HG02623 (cell line): ENCODE data around the gene RPL36A.

Experiments
- ATAC-seq: cut with Tn5 transposase; IDR thresholded peaks from one replicate; pipeline ENCODE4 v1.9.1; 2021; ENCODE audit warnings: moderate library complexity; ENCODE audit not compliant: unreplicated experiment

RPL36A gene

GRCh38 chrX:101391831-101392230, 1.0 kb downstream of the RPL36A start:
- no peak for ATAC-seq

GRCh38 chrX:101393530-101394305, 2.9 kb downstream of the RPL36A start:
- no peak for ATAC-seq

- no peak for ATAC-seq
Observed at GRCh38 chrX:101394372-101394771, 3.6 kb downstream of the RPL36A start.

DNA sequence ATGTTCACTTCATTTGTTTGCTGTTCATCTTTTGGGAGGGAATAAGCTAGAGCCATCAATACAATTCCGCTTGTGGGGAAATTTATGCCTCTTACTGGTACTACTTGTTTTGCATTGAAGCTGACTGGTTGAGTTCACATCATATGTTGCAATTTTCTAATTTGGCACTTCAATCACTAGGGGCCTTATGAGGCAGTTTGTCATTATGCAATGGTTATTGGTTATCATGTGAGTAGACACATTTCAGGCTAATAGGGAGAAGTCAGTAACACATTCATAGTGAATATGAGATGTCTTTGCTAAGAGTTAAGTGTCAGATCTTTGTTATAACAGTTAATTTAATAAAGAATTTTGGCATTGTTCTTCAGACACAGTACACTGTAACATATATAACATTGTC, 5.0 kb downstream of the RPL36A start:
- no peak for ATAC-seq

DNA sequence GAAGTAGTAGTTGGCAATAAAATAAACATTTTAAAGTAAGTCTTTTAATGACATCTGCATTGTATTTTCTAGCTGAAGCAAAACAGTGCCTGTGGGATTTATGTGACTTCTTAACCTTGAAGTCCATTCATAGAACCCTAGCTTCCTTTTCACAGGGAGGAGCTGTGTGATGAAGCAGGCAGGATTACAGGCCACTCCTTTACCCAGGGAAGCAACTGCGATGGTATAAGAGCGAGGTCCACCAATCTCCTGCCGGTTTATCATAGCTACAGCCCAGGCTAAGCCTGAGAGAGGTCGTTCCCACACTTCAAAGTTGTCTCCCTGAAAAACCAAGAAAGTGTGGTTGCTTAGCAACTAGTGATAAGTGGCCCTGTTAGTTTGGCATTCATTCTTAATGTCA, 7.0 kb downstream of the RPL36A start:
- ATAC-seq: no peak

GRCh38 chrX:101398694-101399093, 7.9 kb downstream of the RPL36A start:
- ATAC-seq: no peak

DNA sequence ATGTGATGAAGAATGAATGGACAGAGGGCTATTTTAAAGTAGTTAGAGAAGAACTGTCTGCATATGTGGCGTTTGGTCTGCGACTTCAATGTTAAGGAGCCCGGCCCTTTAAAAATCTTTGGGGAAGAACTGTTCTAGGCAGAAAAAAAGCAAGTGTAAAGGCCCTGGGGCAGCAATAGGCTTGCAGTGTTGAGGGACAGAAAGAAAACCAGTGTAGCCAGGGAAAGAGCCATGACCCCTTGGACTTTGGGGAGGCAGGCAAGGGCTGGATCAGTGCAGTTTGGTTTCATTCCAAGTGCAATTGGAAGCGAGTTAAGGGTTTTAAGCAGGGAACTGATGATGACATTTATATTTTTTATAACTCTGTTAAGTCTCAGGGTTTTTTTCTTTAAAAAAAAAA, 9.0 kb downstream of the RPL36A start:
- no peak for ATAC-seq

DNA sequence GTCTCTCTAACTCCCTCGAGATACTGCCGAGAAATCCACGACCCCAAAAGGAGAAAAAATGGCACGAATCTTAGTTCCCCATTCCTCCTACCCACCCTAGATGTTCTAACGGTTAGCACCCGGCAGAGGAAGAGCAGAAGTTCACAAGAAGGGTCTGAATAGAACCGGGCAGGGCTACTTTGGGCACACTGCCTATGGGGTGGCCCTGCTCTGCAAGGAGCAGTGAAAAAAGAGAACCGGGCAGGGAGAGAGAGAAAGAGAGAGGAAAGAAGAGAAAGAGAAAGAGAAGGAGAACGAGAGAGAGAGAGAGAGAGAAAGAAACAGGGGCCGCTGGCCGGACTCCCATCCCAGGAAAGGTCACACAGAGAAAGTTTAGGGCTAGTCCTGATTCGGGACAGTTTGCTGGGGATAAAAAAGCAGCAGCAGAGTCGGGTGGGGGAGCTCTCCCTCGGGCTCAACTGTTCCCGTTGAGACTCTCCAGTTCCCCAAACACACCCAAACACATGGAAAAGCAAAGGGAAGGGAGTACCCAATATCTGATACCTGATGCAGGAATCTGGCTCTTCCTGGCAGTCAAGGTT, 16.4 kb downstream of the RPL36A start:
- ATAC-seq: no peak

- peak; percentile 95 for ATAC-seq
Observed at GRCh38 chrX:101407748-101408531, 17.1 kb downstream of the RPL36A start, which contains the start of the genes GLA and HNRNPH2. Gene GLA, minus strand, starts transcription at chrX:101407925. Its CDS starts 22 bp downstream, at chrX:101407903. Gene HNRNPH2, plus strand, starts transcription at chrX:101408222. Its CDS starts 3,767 bp downstream, at chrX:101411989.

- peak; percentile 29 for ATAC-seq
Observed at GRCh38 chrX:101408532-101408841, 17.7 kb downstream of the RPL36A start.

DNA sequence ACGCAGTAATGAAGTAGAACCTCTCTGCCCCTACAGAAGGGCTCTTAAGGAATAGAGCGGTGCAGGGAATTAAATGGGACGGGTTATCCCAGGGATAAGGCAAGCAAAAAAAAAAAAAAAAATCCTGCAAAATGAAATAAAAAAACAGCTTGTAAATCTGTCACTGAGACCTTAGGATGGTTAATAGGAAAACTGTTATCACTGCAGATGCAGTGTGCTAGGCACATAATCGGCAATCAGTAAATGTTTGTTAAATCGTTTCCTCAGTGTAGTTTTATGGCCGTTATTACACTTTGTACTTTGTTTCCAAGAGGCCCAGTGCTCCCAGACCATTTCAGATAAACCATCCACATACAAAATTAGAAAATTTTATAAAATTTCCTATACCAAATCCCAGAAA, 18.2 kb downstream of the RPL36A start:
- no peak for ATAC-seq

- no peak for ATAC-seq
Observed at GRCh38 chrX:101410461-101410860, 19.6 kb downstream of the RPL36A start.

DNA sequence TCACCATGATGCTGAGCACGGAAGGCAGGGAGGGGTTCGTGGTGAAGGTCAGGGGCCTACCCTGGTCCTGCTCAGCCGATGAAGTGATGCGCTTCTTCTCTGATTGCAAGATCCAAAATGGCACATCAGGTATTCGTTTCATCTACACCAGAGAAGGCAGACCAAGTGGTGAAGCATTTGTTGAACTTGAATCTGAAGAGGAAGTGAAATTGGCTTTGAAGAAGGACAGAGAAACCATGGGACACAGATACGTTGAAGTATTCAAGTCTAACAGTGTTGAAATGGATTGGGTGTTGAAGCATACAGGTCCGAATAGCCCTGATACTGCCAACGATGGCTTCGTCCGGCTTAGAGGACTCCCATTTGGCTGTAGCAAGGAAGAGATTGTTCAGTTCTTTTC, 21.2 kb downstream of the RPL36A start:
- ATAC-seq: no peak

DNA sequence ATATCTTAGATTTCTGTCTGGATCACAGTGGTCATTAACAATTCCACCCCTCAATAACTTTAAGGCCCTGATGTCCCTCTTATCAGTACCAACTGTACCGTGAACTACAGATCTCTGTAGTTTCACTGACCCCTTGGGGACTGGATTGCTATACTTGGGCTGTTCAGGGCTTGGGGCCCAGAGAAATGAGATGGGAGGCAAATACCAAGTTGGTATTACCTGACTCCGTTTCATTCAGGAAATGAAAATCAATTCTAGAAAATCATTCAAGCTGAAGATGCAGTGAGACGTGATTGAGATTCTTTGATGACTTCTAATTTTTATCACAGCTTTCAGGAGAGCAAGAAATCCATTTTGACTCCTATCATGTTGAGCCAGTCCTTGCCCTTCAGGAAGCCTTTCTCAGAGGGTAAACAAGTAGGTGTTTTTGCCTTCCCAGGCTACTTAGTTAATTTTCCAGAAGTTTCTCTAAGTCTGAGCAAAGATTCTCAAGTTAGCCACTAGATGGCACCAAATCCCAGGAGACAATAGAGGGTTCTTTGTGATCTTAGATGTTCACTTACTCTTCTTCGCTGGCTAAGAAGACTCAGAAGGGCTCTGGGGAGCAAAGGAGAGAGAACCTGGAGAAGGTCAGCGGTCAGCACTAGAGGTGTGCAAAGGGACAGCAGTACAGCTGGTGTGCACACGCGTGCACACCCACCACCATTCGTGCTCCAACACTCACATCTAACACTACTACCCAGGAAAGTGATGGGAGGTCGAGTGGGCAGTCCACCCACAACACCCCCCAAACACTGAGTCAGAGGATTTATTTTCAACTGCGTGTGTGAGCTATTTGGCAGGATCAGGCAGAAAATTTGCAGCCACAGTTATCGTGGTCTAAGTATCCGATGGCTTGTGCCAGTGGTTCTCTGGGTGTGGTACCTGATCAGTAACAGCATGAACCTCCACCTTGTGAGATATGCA, 24.7 kb downstream of the RPL36A start:
- ATAC-seq: peak; percentile 55

DNA sequence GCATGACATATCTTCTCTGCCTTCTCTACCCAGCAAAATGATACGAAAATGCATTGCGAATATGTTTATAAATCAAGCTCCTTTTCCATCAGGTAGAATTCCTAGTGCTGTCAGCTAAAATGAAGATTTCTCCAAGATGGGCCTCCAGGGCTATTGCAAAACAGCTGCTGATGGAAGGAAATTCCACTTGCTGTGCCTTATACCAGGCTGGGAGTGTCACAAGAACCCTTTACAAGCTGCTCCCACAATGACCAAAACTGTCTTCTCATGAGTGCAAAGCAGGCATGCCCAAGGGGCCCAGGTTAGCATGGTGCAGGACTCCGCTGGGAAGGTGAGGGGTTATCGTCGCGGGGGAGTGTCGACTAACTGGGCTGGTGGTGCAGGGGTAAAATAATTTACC, 25.9 kb downstream of the RPL36A start:
- no peak for ATAC-seq

GRCh38 chrX:101417190-101417589, 26.4 kb downstream of the RPL36A start:
- ATAC-seq: no peak

DNA sequence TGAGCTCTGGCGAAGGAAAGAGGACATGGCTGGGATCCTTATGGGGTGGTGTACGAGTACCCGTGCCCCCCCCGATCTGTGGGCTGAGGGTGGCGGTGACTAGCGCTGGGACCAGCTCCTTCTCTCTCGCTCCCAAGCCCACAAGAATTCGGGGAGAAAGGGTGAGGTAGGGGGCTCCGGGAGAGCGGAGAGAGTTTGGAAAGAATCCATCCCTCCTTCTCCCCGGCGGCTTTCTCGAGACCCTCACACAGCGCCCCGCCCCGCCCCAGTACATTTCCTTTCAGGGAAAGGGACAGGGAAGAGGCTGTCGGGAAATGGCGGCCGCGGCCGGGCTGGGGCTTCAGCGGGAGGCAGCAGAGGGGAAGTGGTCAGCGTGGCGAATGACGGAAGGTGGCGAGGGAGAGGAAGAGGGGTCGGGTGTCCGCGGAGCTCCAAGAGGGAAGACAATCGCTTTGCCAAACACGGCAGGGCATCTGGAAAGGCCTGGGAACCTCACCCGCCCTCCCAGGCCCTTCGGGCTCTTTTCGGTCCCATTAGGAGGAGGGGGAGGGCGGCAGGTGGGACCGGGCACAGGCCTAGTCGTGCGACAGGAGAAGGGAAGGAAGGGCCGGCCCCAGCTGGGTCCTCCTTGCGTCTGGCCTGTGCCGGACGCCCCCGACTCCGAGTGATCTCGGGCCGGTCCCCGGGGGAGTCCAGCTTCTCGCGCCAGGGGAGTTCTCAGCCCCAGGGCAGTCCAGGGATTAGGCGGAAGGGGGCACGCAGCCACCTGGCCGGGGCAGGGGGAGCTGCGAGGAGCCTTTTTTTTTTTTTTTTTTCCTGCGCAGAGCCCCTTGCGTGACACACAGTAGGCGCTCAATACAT, 27.4 kb downstream of the RPL36A start:
- peak; percentile 46 for ATAC-seq

DNA sequence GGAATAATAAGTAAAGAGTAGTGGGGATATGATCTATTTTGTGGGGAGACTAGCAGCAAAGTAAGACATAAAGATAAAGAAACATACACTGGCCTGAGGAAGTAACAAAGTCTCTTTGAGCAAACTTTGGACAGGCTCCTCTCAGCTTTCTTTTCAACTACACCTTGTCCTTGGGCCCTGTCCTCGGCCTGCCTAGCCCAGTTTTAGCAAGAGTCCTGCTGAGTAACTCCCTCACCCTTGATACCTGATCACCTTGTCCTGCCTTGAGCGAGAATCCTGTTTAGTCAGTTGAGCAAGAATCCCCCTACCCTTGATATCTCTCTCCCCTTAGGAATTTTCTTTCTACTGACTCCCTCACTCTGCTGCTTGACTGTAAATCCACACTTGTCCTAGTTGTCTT, 28.7 kb downstream of the RPL36A start:
- no peak for ATAC-seq

DNA sequence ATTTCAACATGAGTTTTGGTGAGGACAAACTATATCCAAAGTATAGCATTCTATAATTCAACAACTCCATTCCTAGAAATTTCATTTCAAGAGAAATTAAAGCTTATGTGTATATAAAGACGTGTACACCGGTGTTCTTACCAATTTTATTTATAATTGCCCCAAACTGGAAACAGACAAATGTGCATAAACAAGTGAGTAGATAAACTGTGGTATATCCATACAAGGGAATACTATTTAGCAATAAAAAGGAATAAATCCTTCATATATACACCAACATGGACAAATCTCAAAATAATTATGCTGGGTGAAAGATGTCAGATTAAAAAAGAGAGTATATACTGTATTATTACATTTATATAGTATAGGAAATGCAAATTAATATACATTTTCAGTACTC, 37.1 kb downstream of the RPL36A start:
- ATAC-seq: no peak

DNA sequence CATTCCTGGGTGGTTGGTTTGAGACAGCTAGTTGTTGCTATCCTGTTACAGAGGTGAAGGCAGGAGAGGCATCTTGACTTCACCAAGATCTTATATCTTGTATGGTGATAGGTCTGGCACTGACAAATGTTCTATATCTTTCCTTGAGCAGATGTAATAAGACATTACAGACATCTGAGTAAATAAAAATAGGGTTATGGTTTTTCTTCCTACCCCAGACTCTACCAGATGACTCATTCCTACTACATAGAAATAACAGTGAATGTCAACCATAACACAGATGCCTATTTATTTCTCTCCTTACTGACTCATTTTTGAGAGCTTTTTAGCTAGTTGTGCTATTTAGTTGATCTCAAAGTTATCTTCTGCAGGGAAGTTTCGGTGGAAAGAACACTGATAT, 39.1 kb downstream of the RPL36A start:
- ATAC-seq: peak; percentile 57
